ENCODE measurements around the gene CTSW.

DNA sequence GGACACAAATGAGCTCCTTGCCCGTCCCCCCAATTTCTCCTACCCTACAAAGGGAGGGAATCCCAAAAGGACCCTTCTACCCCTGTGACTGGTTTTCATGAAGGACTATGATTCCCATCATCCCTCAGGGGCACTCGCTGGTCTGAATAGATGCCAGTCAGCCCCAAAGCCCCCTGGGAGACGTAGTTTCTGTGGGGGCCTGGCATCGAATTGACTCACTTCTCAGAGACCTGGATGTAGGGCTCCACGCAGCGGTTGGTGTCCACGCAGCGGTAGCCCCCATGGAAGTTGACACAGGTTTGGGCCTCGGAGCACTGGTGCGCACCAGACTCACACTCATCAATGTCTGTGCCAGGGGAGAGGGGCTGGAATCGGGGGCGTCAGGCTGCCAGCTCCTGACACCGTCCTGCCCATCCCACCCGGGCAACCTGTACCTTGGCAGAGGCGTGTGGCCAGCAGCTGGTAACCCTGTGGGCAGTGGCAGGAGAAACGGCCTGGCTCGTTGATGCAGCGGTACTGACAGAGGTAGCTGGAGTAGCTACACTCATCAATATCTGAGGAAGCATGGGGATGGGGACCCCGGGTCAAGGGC is 11.5 kb upstream of the CTSW start:
- TF ChIP-seq CTCF (IDR thresholded peaks at IDR 0.05 in 4 of 5, conservative IDR thresholded peaks at IDR 0.05 in 1 of 5) = no peak
- no peak for TF ChIP-seq POLR2A (IDR thresholded peaks at IDR 0.05)
